Epithelial cell of proximal tubule (primary cell): ENCODE measurements around the gene PCDHGA1. TPM values are rescaled to one million over a fixed set of nuclear protein-coding genes. Genes with fewer than 3 reads are reported as not detected.

ENCODE experiments used
- DNase-seq: peaks from one replicate; pipeline ENCODE4 v3.0.0-alpha.2; 2011; ENCODE audit warnings: low read depth
- H3K4me3 ChIP-seq: 2 replicates; pipeline ENCODE4 v1.5.1; 2011; ENCODE audit warnings: low read depth, mild to moderate bottlenecking, low read length
- total RNA-seq: library from RNA; depleted of rRNA; stranded (reverse); fragments of >200 nt; gene quantifications from 2 replicates; pipeline ENCODE4 v1.2.3, GENCODE V29; 2015
- TF ChIP-seq, protein P1 (sequence below): conservative IDR thresholded peaks from 2 replicates; pipeline ENCODE4 v1.5.1; 2012; ENCODE audit warnings: low read depth, mild to moderate bottlenecking, low read length

Gene PCDHGA1
- total RNA-seq, 1 donor from 2014 or later: 0.75 TPM

DNA sequence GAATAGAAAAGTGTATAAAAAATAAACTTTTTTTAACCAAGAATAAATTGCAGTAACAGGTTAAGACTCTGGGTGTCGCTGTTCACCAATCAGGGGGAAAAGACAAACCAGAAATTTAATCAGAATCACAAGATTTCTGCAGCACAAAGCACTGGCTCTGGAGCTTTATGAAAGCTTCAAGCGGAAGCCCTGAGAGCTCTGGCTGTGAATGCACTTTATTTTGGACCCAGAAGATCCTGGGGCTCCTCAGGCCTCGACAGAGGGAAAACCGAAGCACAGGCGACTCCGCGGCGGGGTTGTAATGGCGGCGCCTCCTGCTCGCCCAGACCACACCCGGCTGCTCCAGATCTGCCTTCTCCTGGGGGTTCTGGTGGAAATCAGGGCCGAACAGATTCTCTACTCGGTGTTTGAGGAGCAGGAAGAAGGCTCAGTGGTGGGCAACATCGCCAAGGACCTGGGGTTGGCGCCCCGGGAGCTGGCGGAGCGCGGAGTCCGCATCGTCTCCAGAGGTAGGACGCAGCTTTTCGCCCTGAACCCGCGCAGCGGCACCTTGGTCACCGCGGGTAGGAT, 24.7 kb downstream of the PCDHGA1 start, which contains the start of gene PCDHGA4:
TSS of gene PCDHGA4 (plus strand) at position 122 of the 570 bp plus-strand sequence. CDS start at position 209, 87 bp downstream.
- no peak for DNase-seq
- H3K4me3 ChIP-seq: peak within 1 kb of the TSS; percentile 32
- TF ChIP-seq, protein P1, sequence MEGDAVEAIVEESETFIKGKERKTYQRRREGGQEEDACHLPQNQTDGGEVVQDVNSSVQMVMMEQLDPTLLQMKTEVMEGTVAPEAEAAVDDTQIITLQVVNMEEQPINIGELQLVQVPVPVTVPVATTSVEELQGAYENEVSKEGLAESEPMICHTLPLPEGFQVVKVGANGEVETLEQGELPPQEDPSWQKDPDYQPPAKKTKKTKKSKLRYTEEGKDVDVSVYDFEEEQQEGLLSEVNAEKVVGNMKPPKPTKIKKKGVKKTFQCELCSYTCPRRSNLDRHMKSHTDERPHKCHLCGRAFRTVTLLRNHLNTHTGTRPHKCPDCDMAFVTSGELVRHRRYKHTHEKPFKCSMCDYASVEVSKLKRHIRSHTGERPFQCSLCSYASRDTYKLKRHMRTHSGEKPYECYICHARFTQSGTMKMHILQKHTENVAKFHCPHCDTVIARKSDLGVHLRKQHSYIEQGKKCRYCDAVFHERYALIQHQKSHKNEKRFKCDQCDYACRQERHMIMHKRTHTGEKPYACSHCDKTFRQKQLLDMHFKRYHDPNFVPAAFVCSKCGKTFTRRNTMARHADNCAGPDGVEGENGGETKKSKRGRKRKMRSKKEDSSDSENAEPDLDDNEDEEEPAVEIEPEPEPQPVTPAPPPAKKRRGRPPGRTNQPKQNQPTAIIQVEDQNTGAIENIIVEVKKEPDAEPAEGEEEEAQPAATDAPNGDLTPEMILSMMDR: peak; percentile 52

DNA sequence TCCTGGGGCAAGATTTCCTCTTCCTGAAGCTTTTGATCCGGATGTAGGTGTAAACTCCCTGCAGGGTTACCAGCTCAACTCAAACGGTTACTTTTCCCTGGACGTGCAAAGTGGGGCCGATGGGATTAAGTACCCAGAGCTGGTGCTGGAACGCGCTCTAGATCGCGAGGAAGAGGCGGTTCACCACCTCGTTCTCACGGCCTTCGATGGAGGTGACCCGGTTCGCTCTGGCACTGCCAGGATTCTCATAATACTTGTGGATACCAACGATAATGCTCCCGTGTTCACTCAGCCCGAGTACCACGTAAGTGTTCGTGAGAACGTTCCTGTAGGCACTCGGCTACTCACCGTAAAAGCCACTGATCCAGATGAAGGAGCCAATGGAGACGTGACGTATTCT, 25.3 kb downstream of the PCDHGA1 start:
- H3K4me3 ChIP-seq: no peak overlapping the region
- TF ChIP-seq, protein P1: no peak
- no peak for DNase-seq

DNA sequence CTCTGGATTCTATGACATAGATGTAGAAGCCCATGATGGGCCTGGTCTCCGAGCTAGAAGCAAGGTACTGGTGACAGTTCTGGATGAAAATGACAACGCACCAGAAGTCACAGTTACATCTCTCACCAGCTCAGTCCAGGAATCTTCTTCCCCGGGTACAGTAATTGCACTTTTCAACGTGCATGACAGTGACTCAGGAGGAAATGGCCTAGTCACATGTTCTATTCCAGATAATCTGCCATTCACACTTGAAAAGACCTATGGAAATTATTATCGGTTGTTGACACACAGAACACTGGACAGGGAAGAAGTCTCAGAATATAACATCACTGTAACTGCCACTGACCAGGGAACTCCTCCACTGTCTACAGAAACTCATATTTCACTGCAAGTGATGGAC, 25.8 kb downstream of the PCDHGA1 start:
- no peak for DNase-seq
- TF ChIP-seq, protein P1: no peak
- no peak overlapping the region for H3K4me3 ChIP-seq

DNA sequence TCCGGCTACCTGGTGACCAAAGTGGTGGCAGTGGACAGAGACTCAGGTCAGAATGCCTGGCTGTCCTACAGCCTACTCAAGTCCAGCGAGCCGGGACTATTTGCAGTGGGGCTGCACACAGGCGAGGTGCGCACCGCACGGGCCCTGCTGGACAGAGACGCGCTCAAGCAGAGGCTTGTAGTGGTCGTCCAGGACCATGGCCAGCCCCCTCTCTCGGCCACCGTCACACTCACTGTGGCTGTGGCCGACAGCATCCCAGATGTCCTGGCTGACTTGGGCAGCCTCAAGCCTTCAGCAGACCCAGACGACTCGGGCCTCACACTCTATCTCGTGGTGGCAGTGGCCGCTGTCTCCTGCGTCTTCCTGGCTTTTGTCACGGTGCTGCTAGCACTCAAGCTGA, 26.6 kb downstream of the PCDHGA1 start:
- DNase-seq: no peak
- TF ChIP-seq, protein P1: no peak
- no peak overlapping the region for H3K4me3 ChIP-seq

DNA sequence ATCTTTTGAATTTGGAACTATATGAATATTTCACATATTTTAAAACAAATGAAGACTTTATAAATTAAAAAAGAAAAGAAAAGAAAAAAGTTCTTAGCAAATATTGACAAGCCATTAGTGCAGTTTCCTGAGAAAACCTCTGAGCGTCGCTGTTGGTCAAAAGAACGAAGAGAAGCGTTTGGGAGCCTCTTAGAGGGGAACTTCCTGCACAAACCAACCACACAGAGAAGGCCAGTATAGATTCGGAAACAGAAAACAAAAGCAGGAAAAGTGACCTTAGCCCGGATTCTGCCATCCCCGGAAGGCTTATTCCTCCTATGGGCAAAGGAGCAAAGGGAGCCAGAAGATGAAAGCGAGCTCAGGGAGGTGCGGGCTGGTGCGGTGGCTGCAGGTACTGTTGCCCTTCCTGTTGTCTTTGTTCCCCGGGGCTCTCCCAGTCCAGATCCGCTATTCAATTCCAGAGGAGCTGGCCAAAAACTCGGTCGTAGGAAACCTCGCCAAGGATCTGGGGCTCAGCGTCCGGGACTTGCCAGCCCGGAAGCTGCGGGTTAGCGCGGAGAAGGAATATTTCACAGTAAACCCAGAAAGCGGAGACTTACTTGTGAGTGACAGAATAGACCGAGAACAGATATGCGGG, 29.6 kb downstream of the PCDHGA1 start, which contains the start of gene PCDHGB2:
TSS of gene PCDHGB2 (plus strand) at position 205 of the 637 bp plus-strand sequence. CDS start at position 347, 142 bp downstream.
- peak within 1 kb of the TSS; percentile 47 for H3K4me3 ChIP-seq
- TF ChIP-seq, protein P1: peak; percentile 55
- DNase-seq: no peak

DNA sequence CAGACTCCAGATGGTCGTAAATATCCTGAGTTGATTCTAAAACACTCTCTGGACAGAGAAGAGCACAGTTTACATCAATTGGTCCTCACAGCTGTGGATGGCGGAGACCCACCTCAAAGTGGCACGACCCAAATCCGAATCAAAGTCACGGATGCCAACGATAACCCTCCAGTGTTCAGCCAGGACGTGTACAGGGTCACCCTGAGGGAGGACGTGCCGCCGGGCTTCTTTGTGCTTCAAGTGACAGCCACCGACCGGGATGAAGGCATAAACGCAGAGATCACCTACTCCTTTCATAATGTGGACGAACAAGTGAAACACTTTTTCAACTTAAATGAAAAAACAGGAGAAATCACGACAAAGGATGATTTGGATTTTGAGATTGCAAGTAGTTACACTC, 30.4 kb downstream of the PCDHGA1 start:
- DNase-seq: no peak
- TF ChIP-seq, protein P1: no peak
- no peak overlapping the region for H3K4me3 ChIP-seq
